GM18499 (cell line): ENCODE data around the gene TSGA10IP.

Experiments
- ATAC-seq: cut with Tn5 transposase; IDR thresholded peaks from one replicate; pipeline ENCODE4 v1.9.1; 2021; ENCODE audit warnings: moderate number of reproducible peaks; ENCODE audit not compliant: insufficient read depth, unreplicated experiment

Gene TSGA10IP

GRCh38 chr11:65945430-65945911 is at the start of gene TSGA10IP:
Gene TSGA10IP, plus strand, starts transcription at chr11:65945480. Its CDS starts 196 bp downstream, at chr11:65945676.
- no peak for ATAC-seq

- ATAC-seq = no peak
These were observed 49.7 kb upstream of the TSGA10IP start for GRCh38 chr11:65895482-65895981.

GRCh38 chr11:65896034-65896999 is 49.0 kb upstream of the TSGA10IP start:
- ATAC-seq = no peak

DNA sequence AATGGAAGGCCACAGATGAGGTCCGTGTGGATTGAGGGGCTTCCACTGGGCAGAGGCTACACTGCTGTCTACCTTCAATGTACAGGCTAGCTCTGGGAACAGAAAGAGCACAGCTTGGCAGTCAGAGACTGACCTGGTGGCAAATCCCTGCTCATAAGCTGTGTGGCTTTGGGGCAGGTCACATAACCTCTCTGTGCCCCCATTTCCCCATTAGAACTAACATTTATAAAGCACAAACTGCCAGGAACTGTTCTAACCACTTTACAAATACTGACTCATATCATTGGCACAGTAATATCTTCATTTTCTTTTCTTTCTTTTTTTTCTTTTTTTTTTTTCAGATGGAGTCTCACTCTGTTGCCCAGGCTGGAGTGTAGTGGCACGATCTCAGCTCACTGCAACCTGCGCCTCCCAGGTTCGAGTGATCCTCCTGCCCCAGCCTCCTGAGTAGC is 48.2 kb upstream of the TSGA10IP start:
- no peak for ATAC-seq

DNA sequence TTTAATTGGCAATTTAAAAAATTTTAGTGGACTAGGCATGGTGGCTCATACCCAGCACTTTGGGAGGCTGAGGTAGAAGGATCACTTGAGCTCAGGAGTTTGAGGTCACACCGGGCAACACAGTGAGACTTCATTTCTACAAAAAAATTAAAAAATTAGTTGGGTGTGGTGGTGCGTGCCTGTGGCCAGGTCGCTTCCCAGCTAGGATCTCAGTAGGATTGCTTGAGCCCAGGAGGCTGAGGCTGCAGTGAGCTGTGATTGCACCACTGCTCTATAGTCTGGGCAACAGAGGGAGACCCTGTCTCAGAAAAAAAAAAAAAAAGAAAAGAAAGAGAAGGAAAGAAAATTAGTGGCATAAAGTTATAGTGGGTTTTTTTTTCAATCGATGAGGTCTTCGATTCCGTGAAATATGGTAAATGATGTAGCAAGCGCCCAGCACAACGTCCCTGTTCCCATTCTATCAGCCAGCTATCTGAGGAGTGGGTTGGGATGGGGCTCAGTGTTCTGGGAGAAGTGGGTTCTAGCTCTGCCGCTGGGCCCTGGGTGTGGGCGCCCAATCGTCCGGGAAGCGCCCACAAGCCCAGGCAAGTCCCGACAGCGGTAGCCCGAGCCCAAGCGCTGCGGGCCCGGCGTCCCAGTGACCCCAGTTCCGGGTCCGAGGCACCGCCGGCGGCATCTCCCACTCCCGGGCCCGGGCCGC is 46.5 kb upstream of the TSGA10IP start:
- no peak for ATAC-seq

DNA sequence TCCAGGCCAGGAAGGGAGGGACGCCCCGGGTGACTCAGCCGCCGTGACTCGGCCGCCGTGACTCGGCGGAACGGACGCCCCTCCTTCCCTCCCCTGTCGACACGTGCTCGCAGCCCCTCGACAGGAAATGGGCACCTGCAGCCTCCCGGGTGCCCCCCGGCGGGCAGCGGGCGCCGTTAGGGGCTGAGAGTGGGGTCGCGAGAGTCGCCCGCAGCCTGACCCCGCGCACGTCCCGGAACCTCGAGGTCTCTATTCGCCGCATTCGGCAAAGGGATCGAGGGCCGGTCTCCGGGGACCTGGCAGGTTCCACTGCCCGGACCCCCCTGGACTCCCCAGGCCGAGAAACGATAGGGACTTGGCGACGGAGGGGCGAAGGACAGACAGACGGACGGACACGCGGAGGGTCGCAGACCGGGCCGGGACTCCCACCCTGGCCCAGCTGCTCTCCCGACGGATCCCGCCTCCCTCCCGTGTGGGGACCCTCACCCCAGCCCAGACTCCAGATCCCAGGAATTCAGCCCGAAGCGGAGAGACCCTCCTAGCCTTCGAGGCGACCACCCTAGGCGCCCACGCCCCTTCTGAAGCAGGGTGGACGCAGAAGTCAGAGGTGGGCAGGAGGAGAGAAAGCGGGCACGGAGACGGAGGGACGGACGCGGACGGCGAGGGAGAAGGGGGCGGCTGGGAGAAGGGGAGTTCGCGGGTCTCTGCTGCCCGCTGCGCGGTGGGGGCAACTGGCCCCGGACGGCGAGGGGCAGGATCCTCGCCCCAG is 45.7 kb upstream of the TSGA10IP start:
- no peak for ATAC-seq

DNA sequence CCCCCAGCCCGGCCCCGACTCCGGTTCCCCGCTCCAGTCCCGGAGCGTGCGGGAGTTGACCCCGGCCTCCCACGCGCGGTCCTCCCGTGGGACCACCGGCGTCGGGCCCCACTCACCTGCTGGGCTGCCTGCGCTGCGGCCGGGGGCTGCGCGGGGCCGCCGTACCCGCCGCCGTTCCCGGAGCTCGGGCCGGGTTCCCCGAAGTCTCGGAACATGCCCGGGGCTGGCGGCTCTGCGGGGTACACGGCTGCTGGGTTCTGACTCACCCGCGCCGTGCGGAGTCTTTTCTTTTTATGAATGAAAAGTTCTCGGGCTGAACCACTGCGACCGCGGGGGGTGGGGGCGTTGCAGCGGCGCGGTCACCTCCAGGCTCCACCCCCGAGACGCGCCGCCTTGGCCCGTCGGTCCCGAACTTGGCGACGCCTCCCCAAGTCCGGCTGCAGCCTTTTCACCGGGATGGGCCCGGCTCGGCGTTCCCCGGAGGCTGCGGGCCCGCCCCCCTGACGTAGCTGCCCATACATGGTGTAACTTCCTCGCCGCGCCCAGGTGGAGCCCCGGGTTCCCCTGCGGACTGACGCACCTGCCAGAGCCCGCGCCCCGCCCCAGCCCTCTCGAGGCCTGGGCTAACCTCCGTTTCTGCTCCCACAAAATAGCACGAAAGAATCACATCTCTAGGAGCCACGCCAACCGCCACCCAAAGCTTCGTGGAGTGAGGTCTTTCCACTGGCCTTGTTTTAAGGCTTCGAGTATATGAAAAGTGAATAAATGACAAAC is 45.0 kb upstream of the TSGA10IP start, which contains the start of gene FOSL1:
TSS of gene FOSL1 (minus strand) at position 264 of the 774 bp plus-strand sequence. CDS start at position 215, 49 bp downstream.
- ATAC-seq = peak; percentile 53

DNA sequence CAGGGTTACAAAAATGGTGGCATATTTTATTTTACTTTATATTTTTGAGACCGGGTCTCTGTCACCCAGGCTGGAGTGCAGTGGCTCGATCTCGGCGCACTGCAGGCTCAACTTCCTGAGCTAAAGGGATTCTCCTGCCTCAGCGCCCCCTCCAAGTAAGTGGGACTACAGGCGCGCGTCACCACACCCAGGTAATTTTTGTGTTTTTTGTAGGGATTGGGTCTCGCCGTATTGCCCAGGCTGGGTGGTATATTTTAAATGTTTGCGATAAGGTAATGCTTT is 44.4 kb upstream of the TSGA10IP start:
- no peak for ATAC-seq

- no peak for ATAC-seq
These were observed 42.2 kb upstream of the TSGA10IP start for GRCh38 chr11:65903068-65903481.

GRCh38 chr11:65903715-65904114 is 41.6 kb upstream of the TSGA10IP start:
- ATAC-seq = no peak

DNA sequence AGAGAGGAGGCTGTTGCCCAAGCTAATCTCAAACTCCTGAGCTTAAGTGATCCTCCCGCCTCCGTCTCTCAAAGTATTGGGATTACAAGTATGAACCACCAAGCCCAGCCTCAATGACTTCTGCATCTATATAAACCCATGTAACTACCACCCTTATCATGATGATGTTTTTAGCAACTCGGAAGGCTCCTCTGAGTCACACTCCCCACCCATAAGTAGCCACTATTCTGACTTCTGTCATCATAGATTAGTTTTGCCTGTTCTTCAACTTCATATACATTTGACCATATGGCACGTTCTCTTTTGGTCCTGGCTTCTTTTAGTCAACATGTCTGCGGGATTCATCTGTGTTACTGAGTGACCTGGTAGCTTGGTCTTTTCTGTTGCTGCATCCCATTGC is 38.7 kb upstream of the TSGA10IP start:
- no peak for ATAC-seq

DNA sequence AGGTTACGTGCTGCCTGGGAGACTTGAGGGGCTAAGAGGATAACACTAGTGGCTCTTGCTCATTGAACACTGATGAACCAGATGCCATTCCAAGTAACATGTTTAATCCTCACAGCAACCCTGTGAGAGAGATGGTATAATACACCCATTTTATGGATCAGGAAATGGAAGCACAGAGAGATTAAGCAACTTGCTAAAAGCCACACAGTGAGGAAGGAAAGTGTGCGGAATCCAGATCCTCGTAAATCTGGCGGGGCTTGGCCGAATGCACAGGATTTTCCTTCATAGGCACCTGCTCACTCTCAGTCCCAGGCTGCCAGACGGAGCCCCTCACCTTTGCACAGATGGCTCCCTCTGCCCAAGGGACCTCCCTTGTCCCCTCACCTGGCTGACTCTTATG is 37.4 kb upstream of the TSGA10IP start:
- no peak for ATAC-seq

- no peak for ATAC-seq
These were observed 33.4 kb upstream of the TSGA10IP start for GRCh38 chr11:65911682-65912568.

DNA sequence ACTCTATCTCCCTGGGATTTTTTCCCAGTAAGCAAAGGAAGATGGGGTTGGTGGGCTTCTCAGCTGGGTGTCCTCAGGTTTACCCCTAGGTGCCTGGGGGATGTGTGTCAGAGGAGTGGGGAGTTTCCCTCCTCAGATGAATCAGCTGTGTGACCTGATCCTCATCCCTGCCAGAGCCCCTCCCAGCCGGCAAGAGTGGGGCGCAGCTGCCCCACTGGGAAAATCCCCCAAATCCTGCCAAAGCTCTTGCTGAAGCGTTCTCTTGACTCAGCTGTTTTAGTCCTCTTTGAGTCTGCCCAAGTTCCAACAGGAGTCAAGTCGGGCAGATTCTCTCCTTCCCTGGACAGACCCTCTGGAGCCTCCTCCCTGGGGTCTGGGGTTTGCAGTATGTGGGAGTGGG is 32.4 kb upstream of the TSGA10IP start:
- no peak for ATAC-seq

DNA sequence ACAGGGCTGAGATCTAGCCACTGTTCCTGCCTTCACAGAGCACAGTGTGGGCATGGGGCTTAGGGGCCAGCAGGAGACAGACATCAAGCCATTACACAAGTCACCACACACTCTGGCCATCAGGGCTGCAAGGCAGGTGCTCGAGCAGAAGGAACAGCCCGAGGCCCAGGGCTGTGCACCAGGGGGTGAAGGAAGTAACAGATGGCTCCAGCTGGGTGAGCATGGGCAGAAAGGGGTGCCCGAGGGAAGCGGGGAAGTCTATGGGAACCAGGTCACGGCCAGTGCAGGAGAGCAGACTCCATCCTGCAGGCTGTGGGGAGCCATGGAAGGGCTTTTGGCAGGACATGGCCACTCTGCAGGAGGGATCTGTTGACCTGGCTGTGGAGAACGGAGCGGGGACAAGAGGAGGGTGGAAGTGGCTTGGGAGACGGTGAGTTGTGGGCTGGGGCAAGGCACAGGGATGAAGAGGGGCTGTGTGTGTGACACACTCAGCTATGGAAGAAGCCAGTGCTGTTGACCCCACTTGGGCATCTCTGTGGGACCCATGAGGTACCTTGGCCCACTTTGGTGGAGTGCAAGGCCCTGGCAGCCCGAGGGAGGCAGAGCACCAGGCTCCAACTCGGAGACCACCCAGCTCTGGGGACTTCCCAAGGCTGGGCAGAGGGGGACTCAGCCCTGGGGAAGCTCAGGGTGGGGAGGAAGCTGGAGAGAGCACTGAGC is 30.0 kb upstream of the TSGA10IP start:
- ATAC-seq = no peak

DNA sequence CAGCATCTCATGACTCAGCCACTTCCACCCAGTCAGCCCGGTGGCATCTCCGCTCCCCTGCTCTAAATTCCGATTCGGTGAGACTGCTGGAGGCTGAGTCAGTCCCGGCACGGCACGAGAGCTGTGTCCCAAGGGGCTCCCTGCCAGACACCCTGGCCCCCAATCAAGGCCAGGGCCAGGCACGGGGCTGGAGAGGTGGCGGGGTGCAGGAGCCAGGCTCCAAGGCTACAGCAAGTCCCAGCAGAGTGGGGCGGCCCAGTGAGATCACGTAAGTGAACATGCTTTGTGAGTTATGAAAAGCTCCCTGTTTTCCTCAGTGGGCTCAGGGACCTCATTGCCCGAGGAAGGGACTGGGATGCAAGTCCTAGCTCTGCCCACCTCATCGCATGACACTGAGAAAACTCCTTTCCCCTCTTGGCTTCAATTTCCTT is 29.4 kb upstream of the TSGA10IP start:
- ATAC-seq = no peak

DNA sequence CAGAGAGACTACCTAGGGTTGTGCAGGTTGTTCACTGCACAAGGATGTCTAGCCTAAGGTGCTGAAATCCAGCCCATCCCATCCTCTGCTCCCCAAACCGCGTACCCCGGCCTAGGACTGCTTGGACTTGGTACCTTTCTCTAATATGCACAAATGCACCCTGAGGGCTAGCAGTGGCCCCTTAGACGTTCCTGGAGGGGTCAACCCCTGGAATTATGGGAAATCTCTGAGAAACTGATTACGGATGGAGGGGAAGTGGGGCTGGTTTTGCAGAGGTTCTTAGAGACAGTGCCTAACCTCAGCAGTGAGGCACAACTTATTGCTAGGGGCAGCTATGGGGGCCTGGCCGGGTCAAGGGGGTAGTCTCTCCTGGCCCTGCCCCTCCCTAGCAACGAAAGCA is 28.9 kb upstream of the TSGA10IP start:
- no peak for ATAC-seq

DNA sequence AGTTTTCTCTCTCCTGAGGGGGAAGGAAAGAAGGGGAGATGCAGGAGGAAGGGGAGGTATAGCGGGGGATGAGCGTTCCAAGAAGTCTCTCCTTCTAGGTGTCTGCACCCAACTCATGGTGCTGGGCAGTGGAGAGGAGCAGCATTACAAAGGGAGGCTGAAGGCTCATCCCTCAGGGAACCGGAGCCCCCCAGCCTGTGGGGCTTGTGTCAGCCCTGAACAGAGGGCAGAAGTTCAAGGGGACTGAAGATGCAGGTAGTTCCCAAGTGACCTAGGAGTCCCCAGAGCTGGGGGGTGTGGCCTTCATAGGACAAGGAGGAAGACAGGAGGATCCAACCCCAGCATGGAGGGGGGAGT is 28.2 kb upstream of the TSGA10IP start:
- ATAC-seq = no peak
